Esophagus (tissue), 2 donors: ENCODE measurements around the gene ITPRID2. TPM values are rescaled to one million over a fixed set of nuclear protein-coding genes. Genes with fewer than 3 reads are reported as not detected.

Experiments used
- H3K27ac ChIP-seq, 2 donors: one replicate each; pipeline ENCODE4 v1.5.1; 2013; ENCODE audit warnings: low read depth in 2 of 2, mild to moderate bottlenecking in 2 of 2, inconsistent platforms in 1 of 2, low read length in 1 of 2, moderate library complexity in 1 of 2
- H3K27me3 ChIP-seq, 2 donors: one replicate each; pipeline ENCODE4 v1.6.1; 2013; ENCODE audit warnings: low read length in 2 of 2, control low read depth in 1 of 2, mild to moderate bottlenecking in 1 of 2; ENCODE audit not compliant: insufficient read depth in 2 of 2, control insufficient read depth in 1 of 2
- H3K36me3 ChIP-seq, 2 donors: one replicate each; pipeline ENCODE4 v1.6.1; 2013; ENCODE audit warnings: low read length in 1 of 2; ENCODE audit not compliant: control insufficient read depth in 2 of 2, insufficient read depth in 2 of 2
- H3K4me1 ChIP-seq, 2 donors: one replicate each; pipeline ENCODE4 v1.6.1; 2013; ENCODE audit warnings: low read length in 1 of 2; ENCODE audit not compliant: control insufficient read depth in 2 of 2, insufficient read depth in 2 of 2
- H3K4me3 ChIP-seq, 2 donors: one replicate each; pipeline ENCODE4 v1.5.1; 2013; ENCODE audit warnings: low read length in 2 of 2, mild to moderate bottlenecking in 2 of 2, low read depth in 1 of 2, moderate library complexity in 1 of 2
- H3K9me3 ChIP-seq, 2 donors: one replicate each; pipeline ENCODE4 v1.6.1; 2013; ENCODE audit warnings: mild to moderate bottlenecking in 2 of 2, low read depth in 1 of 2, low read length in 1 of 2, moderate library complexity in 1 of 2; ENCODE audit not compliant: control insufficient read depth in 2 of 2, insufficient read depth in 1 of 2
- WGBS, 2 donors: extraction: QIAGEN DNeasy Blood & Tissue Kit; methylation state at CpG; one replicate each; pipeline ENCODE4 v1.1.7; 2013; 5-methylcytosine and 5-hydroxymethylcytosine counted together
- polyA plus RNA-seq, 2 donors: library from polyadenylated mRNA; stranded (reverse); fragments of 200-250 nt; gene quantifications; one replicate each; pipeline ENCODE4 v1.2.3, GENCODE V29; 2013
- donor health status: healthy with polysubstance abuse.
- donor health status: Bipolar disorder and iron deficiency.

Gene ITPRID2
- polyA plus RNA-seq, 2 donors, result 11.9 to 15.4 TPM

- Histone ChIP-seq H3K36me3 (no peaks in the 10 kb centered on the region), H3K27ac (no peak overlapping the region), H3K9me3 (no peaks in the 10 kb centered on the region), H3K27me3 (no peaks in the 10 kb centered on the region), H3K4me1 (no peaks in the 10 kb centered on the region), H3K4me3 (no peak overlapping the region)
- WGBS, 2 donors, result 37 to 45% methylated on average over 2 of the region's 2 CpGs
Measured at GRCh38 chr2:181878448-181878847, 13.1 kb upstream of the ITPRID2 start.

- Histone ChIP-seq H3K9me3 (no peaks in the 10 kb centered on the region), H3K4me1 (no peaks in the 10 kb centered on the region), H3K27me3 (no peaks in the 10 kb centered on the region), H3K27ac (no peak overlapping the region), H3K4me3 (no peak overlapping the region), H3K36me3 (no peaks in the 10 kb centered on the region)
- 85 to 90% methylated on average over 2 of the region's 2 CpGs for WGBS, 2 donors
Measured at GRCh38 chr2:181879295-181879694, 12.2 kb upstream of the ITPRID2 start.

GRCh38 chr2:181882246-181883020 lies 9.1 kb upstream of the ITPRID2 start:
- H3K27me3 ChIP-seq, result no peaks in the 10 kb centered on the region
- no peaks in the 10 kb centered on the region for H3K9me3 ChIP-seq
- H3K27ac ChIP-seq, result no peak overlapping the region
- 82 to 85% methylated on average over 4 of the region's 4 CpGs for WGBS, 2 donors
- no peak overlapping the region for H3K4me3 ChIP-seq
- no peaks in the 10 kb centered on the region for H3K4me1 ChIP-seq
- no peaks in the 10 kb centered on the region for H3K36me3 ChIP-seq

GRCh38 chr2:181884601-181885000 lies 6.9 kb upstream of the ITPRID2 start:
- Histone ChIP-seq H3K4me1 (no peaks in the 10 kb centered on the region), H3K27me3 (no peaks in the 10 kb centered on the region), H3K9me3 (no peaks in the 10 kb centered on the region), H3K4me3 (no peak overlapping the region), H3K36me3 (no peaks in the 10 kb centered on the region), H3K27ac (no peak overlapping the region)
- 56 to 75% methylated on average over 1 of the region's 1 CpG for WGBS, 2 donors

DNA sequence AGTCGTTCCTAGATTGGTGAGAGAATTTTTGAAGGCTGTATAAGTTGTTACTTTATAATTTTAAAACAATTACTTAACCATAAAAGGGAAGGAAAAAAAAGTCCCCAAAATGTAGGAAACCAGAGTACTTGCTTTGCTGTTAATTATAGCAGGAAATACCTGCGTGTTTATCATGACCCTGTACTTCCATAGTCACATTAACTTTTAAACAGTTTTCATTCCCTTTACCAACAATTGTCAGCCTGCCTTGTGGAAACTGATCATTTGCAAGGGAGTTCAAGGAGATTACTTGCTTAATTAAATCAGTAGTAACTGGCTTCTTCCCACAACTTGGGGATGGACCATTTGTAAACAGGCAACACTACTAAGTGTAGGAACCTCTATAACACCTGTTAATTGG lies 6.4 kb upstream of the ITPRID2 start:
- Histone ChIP-seq H3K9me3 (no peaks in the 10 kb centered on the region), H3K4me3 (no peak overlapping the region), H3K4me1 (no peaks in the 10 kb centered on the region), H3K27ac (no peak overlapping the region), H3K27me3 (no peaks in the 10 kb centered on the region), H3K36me3 (no peaks in the 10 kb centered on the region)
- WGBS, 2 donors, result 52 to 65% methylated on average over 2 of the region's 2 CpGs

DNA sequence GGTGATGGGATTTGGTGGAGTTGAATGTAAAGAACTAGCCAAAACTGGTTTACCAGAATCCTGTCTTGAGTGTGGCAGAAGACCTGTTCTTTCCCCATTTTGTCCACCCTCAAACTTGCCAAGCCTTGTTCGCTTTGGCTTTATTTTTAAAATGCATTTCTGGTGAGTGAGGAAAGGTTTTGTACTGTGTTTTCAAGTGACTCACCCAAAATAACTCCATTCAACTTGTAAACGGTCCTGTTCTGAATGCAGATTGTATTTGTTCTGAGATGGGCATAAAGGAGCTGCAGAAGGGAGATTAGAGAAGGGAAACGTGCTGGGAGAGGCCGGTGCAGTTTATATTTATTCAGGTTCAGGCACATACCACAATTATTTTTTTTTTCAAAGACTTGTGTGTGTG lies 5.3 kb upstream of the ITPRID2 start:
- Histone ChIP-seq H3K27ac (no peak overlapping the region), H3K4me1 (no peaks in the 10 kb centered on the region), H3K27me3 (no peaks in the 10 kb centered on the region), H3K4me3 (no peak overlapping the region), H3K9me3 (no peaks in the 10 kb centered on the region), H3K36me3 (no peaks in the 10 kb centered on the region)
- 34 to 39% methylated on average over 4 of the region's 4 CpGs for WGBS, 2 donors

DNA sequence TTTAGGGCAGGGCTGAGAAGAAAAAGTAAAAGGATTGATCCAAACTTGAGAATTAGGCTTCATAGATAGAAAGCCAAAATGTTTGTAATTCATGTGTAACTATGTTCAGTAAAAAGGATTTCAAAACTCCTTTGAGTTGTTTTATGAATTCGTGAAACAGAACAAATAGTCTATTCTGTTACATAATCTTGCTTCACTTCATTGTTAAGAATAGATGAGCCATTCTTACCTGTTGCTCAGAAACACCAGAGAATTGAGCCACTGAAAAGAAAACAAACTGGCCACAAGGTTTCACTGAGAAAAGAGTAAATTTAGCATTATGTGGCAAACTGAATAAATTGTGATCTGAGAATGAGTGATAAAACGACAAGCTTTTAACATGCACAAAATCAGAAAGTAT lies 4.5 kb upstream of the ITPRID2 start:
- WGBS, 2 donors, result 43 to 51% methylated on average over 2 of the region's 2 CpGs
- Histone ChIP-seq H3K27ac (no peak overlapping the region), H3K4me3 (no peak overlapping the region), H3K27me3 (no peaks in the 10 kb centered on the region), H3K9me3 (no peaks in the 10 kb centered on the region), H3K4me1 (no peaks in the 10 kb centered on the region), H3K36me3 (no peaks in the 10 kb centered on the region)

- Histone ChIP-seq H3K36me3 (no peaks in the 10 kb centered on the region), H3K27ac (no peak overlapping the region), H3K27me3 (no peaks in the 10 kb centered on the region), H3K4me1 (no peaks in the 10 kb centered on the region), H3K4me3 (no peak overlapping the region), H3K9me3 (no peaks in the 10 kb centered on the region)
Measured at GRCh38 chr2:181889776-181890175, 1.8 kb upstream of the ITPRID2 start.

GRCh38 chr2:181890271-181890670 lies 1.3 kb upstream of the ITPRID2 start:
- 81 to 86% methylated on average over 2 of the region's 2 CpGs for WGBS, 2 donors
- Histone ChIP-seq H3K27me3 (no peaks in the 10 kb centered on the region), H3K27ac (no peak overlapping the region), H3K4me1 (no peaks in the 10 kb centered on the region), H3K36me3 (no peaks in the 10 kb centered on the region), H3K9me3 (no peaks in the 10 kb centered on the region), H3K4me3 (no peak overlapping the region)
